Trophoblast cell (in vitro differentiated cells and primary cell): Measurements from ENCODE around the gene SH3TC2.
A peak's percentile ranks its signal among the peaks of the same experiment; 100 is the strongest.

Experiments
- DNase-seq, 2 donors: peaks; one replicate each; pipeline ENCODE4 v3.0.0-alpha.2; 2016
- H2AFZ ChIP-seq: 2 replicates; pipeline ENCODE4 v1.6.1; 2013; ENCODE audit warnings: low read length, moderate library complexity, mild to moderate bottlenecking; ENCODE audit not compliant: insufficient read depth, poor library complexity
- H2AK5ac ChIP-seq: 2 replicates; pipeline ENCODE4 v1.6.1; 2013; ENCODE audit warnings: mild to moderate bottlenecking, low read length
- H2BK120ac ChIP-seq: 2 replicates; pipeline ENCODE4 v1.6.1; 2013; ENCODE audit warnings: low read length, mild to moderate bottlenecking, moderate library complexity; ENCODE audit not compliant: insufficient read depth, poor library complexity
- H2BK12ac ChIP-seq: 2 replicates; pipeline ENCODE4 v1.6.1; 2013; ENCODE audit warnings: mild to moderate bottlenecking, low read length, moderate library complexity
- H2BK5ac ChIP-seq: 2 replicates; pipeline ENCODE4 v1.6.1; 2013; ENCODE audit warnings: low read length, low read depth, moderate library complexity, mild to moderate bottlenecking; ENCODE audit not compliant: poor library complexity
- H3K14ac ChIP-seq: 2 replicates; pipeline ENCODE4 v1.6.1; 2013; ENCODE audit warnings: mild to moderate bottlenecking, low read length
- H3K18ac ChIP-seq: 2 replicates; pipeline ENCODE4 v1.6.1; 2013; ENCODE audit warnings: mild to moderate bottlenecking, low read length
- H3K23ac ChIP-seq: 2 replicates; pipeline ENCODE4 v1.6.1; 2013; ENCODE audit warnings: low read length
- H3K27ac ChIP-seq: 2 replicates; pipeline ENCODE4 v1.5.1; 2013; ENCODE audit warnings: low read depth, mild to moderate bottlenecking, inconsistent platforms, low read length, moderate library complexity
- H3K27me3 ChIP-seq: 2 replicates; pipeline ENCODE4 v1.6.1; 2013; ENCODE audit warnings: inconsistent platforms, mild to moderate bottlenecking, low read length, moderate library complexity; ENCODE audit not compliant: insufficient read depth
- H3K36me3 ChIP-seq, 2 experiments: 1 replicate in 1 of 2; 2 replicates in 1 of 2; pipeline ENCODE4 v1.6.1; 2013; ENCODE audit warnings: low read length in 2 of 2, mild to moderate bottlenecking in 2 of 2, moderate library complexity in 1 of 2; ENCODE audit not compliant: insufficient read depth in 2 of 2, control insufficient read depth in 1 of 2
- H3K4ac ChIP-seq: 2 replicates; pipeline ENCODE4 v1.6.1; 2013; ENCODE audit warnings: low read depth, mild to moderate bottlenecking, low read length, moderate library complexity
- H3K4me1 ChIP-seq, 2 experiments: 1 replicate in 1 of 2; 2 replicates in 1 of 2; pipeline ENCODE4 v1.6.1; 2013; ENCODE audit warnings: low read length in 2 of 2, mild to moderate bottlenecking in 2 of 2, moderate library complexity in 1 of 2; ENCODE audit not compliant: insufficient read depth in 2 of 2, control insufficient read depth in 1 of 2
- H3K4me2 ChIP-seq: 2 replicates; pipeline ENCODE4 v1.6.1; 2013; ENCODE audit warnings: inconsistent platforms, mild to moderate bottlenecking, low read length, moderate library complexity
- H3K4me3 ChIP-seq: 2 replicates; pipeline ENCODE4 v1.5.1; 2013; ENCODE audit warnings: mild to moderate bottlenecking, low read depth, low read length, inconsistent platforms
- H3K79me1 ChIP-seq: one replicate; pipeline ENCODE4 v1.6.1; 2013; ENCODE audit warnings: low read length
- H3K79me2 ChIP-seq: 2 replicates; pipeline ENCODE4 v1.6.1; 2013; ENCODE audit warnings: low read length, mild to moderate bottlenecking; ENCODE audit not compliant: control insufficient read depth, insufficient read depth, poor library complexity
- H3K9ac ChIP-seq: 2 replicates; pipeline ENCODE4 v1.6.1; 2013; ENCODE audit warnings: mild to moderate bottlenecking, low read length
- H3K9me3 ChIP-seq: 2 replicates; pipeline ENCODE4 v1.6.1; 2013; ENCODE audit warnings: low read depth, mild to moderate bottlenecking, control low read depth, inconsistent platforms, low read length; ENCODE audit not compliant: insufficient read depth
- H4K12ac ChIP-seq: 2 replicates; pipeline ENCODE4 v1.6.1; 2013; ENCODE audit warnings: low read depth, mild to moderate bottlenecking, low read length, moderate library complexity
- H4K8ac ChIP-seq: 2 replicates; pipeline ENCODE4 v1.6.1; 2013; ENCODE audit warnings: low read depth, mild to moderate bottlenecking, low read length, moderate library complexity
- H4K91ac ChIP-seq: one replicate; pipeline ENCODE4 v1.6.1; 2013; ENCODE audit warnings: low read depth, mild to moderate bottlenecking, low read length, moderate library complexity
- WGBS: extraction: QIAGEN DNeasy Blood & Tissue Kit; methylation state at CpG from one replicate; pipeline ENCODE4 v1.1.7; 2013; ENCODE audit warnings: missing lambda C conversion rate; ENCODE audit not compliant: insufficient read length, insufficient coverage; ENCODE audit errors: extremely low coverage; 5-methylcytosine and 5-hydroxymethylcytosine counted together

The SH3TC2 gene

DNA sequence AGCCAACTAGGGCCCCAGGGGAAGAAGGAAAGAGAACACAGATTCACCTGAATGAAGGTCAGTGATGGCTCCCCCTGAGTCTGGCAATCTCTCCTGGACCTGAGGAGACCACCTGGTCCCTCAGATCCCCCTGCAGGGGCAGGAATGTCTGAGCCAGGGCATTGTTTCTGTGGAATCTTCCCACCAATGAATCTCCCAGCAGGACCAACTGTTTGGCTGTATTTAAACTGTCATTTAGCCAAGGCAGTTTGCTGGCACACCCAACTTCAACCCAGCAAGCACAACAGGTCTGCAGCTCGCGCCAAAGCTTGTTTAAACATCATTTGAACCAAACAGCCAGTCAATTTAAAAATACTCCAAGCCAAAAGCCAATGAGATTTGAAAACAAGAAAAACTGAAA lies 92.6 kb downstream of the SH3TC2 start:
- DNase-seq, result no peak
- H3K27me3 ChIP-seq, result no peaks in the 10 kb centered on the region
- no peak overlapping the region for H2BK12ac ChIP-seq
- no peak overlapping the region for H2BK5ac ChIP-seq
- no peak overlapping the region for H3K9ac ChIP-seq
- H3K4me2 ChIP-seq, result no peak overlapping the region
- no peak overlapping the region for H2BK120ac ChIP-seq
- H3K36me3 ChIP-seq, result no peaks in the 10 kb centered on the region
- H3K23ac ChIP-seq, result no peak overlapping the region
- H4K91ac ChIP-seq, result no peak overlapping the region
- no peaks in the 10 kb centered on the region for H3K79me1 ChIP-seq
- WGBS, result no CpG with 5 or more reads among the region's 2 CpGs
- no peaks in the 10 kb centered on the region for H3K79me2 ChIP-seq
- H3K9me3 ChIP-seq, result no peaks in the 10 kb centered on the region
- no peak overlapping the region for H3K4ac ChIP-seq
- H4K8ac ChIP-seq, result no peak overlapping the region
- H3K14ac ChIP-seq, result no peak overlapping the region
- no peak overlapping the region for H4K12ac ChIP-seq
- no peak overlapping the region for H3K4me3 ChIP-seq
- H3K27ac ChIP-seq, result no peak overlapping the region
- H3K4me1 ChIP-seq, result peaks cover 3 to 12% of the 10 kb centered on the region in 2 experiments
- H2AK5ac ChIP-seq, result no peak overlapping the region
- H2AFZ ChIP-seq, result no peak overlapping the region
- no peak overlapping the region for H3K18ac ChIP-seq

DNA sequence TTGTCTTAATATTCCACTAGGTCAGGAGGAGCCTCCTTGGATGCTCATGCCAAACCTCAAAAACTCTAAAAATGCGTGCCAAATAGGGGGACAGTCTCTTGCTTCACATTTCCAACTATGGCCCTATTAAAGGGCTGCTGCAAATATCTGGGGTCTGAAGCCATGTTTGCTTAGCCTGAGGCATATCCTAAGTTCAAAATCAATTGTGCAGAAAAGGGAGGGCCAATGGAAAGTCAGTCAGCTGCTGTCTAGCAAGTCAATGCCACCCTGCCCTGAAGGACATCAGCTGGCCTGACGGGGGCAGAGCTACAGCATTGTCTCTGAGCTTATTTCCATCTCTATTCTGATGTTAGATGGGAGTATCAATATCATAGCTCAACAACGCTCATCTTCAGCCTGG lies 93.6 kb downstream of the SH3TC2 start:
- Histone ChIP-seq H3K4me1 (peaks cover 3 to 12% of the 10 kb centered on the region in 2 experiments), H4K8ac (no peak overlapping the region), H3K23ac (no peak overlapping the region), H3K36me3 (no peaks in the 10 kb centered on the region), H2AFZ (no peak overlapping the region), H2BK5ac (no peak overlapping the region), H3K9ac (no peak overlapping the region), H3K27me3 (no peaks in the 10 kb centered on the region), H3K4ac (no peak overlapping the region), H2BK120ac (no peak overlapping the region), H3K14ac (no peak overlapping the region), H4K91ac (no peak overlapping the region), H3K79me2 (no peaks in the 10 kb centered on the region), H2AK5ac (no peak overlapping the region), H4K12ac (no peak overlapping the region), H3K27ac (no peak overlapping the region), H3K9me3 (no peaks in the 10 kb centered on the region), H3K4me3 (no peak overlapping the region), H2BK12ac (no peak overlapping the region), H3K79me1 (no peaks in the 10 kb centered on the region), H3K18ac (no peak overlapping the region), H3K4me2 (no peak overlapping the region)
- no peak for DNase-seq
- no CpG with 5 or more reads among the region's 3 CpGs for WGBS

DNA sequence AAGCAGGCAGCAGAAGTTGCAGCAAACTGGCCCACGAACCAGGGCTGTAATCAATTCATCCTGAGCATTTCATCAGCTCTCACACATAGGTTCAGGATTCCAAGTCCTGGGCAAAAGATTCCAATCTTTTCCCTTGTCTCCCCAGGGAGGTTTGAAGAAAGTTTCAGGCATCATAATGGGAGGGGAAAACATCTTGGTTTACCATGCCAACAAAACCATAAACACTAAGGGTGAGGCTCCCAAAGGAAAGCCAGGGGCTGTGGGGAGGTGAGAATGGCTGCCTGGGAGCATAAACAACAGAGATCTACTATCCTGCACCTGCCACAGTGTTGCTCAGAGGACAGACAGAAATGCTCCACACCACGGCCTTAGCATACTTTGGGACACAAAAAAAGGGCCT lies 94.6 kb downstream of the SH3TC2 start:
- no peak overlapping the region for H3K4me2 ChIP-seq
- WGBS, result no CpG with 5 or more reads among the region's 2 CpGs
- H3K4me3 ChIP-seq, result no peak overlapping the region
- H4K91ac ChIP-seq, result no peak overlapping the region
- H3K23ac ChIP-seq, result no peak overlapping the region
- H2AFZ ChIP-seq, result no peak overlapping the region
- H3K27ac ChIP-seq, result no peak overlapping the region
- H3K14ac ChIP-seq, result no peak overlapping the region
- H3K18ac ChIP-seq, result no peak overlapping the region
- H3K27me3 ChIP-seq, result no peaks in the 10 kb centered on the region
- H3K79me1 ChIP-seq, result no peaks in the 10 kb centered on the region
- H3K4me1 ChIP-seq, result peaks cover 3 to 12% of the 10 kb centered on the region in 2 experiments
- H2BK12ac ChIP-seq, result no peak overlapping the region
- H4K8ac ChIP-seq, result no peak overlapping the region
- no peaks in the 10 kb centered on the region for H3K79me2 ChIP-seq
- DNase-seq, result peak; percentile 28 to 52
- no peak overlapping the region for H3K4ac ChIP-seq
- no peaks in the 10 kb centered on the region for H3K36me3 ChIP-seq
- H3K9me3 ChIP-seq, result no peaks in the 10 kb centered on the region
- no peak overlapping the region for H2BK120ac ChIP-seq
- H2AK5ac ChIP-seq, result no peak overlapping the region
- H4K12ac ChIP-seq, result no peak overlapping the region
- H2BK5ac ChIP-seq, result no peak overlapping the region
- no peak overlapping the region for H3K9ac ChIP-seq

DNA sequence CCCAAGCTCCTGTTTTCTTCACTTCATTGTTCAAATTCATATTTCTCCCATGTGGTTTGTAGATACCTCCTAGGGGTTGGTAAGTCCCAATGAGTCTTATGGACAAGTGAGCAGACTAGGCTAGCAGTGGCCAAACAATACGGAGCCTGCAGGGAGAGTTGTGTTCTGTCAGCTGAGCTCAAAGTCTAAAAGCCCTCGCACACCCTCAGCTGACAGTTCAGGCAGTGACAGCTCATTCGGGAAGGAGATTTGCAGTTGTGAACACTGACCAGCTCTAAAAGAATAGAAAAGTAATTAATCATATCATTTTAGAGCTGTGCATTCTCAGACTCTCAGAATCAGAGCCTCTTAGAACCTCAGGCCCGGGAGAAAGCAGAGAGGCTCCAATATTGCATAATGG lies 95.1 kb downstream of the SH3TC2 start:
- no CpG with 5 or more reads among the region's 4 CpGs for WGBS
- Histone ChIP-seq H3K79me2 (no peaks in the 10 kb centered on the region), H2BK120ac (no peak overlapping the region)

More for the DNA sequence above, 95.1 kb downstream of the SH3TC2 start:
- no peak overlapping the region for H3K18ac ChIP-seq
- H3K4me1 ChIP-seq, result peaks cover 3 to 10% of the 10 kb centered on the region in 2 experiments
- H4K8ac ChIP-seq, result no peak overlapping the region
- H2BK5ac ChIP-seq, result no peak overlapping the region
- H3K14ac ChIP-seq, result no peak overlapping the region
- H3K4me3 ChIP-seq, result no peak overlapping the region
- H2BK12ac ChIP-seq, result no peak overlapping the region
- no peak overlapping the region for H4K91ac ChIP-seq
- no peak overlapping the region for H3K23ac ChIP-seq
- H2AK5ac ChIP-seq, result no peak overlapping the region
- no peaks in the 10 kb centered on the region for H3K36me3 ChIP-seq
- H3K27me3 ChIP-seq, result no peaks in the 10 kb centered on the region
- no peaks in the 10 kb centered on the region for H3K9me3 ChIP-seq
- H3K4me2 ChIP-seq, result no peak overlapping the region
- no peak for DNase-seq
- no peak overlapping the region for H4K12ac ChIP-seq
- H3K9ac ChIP-seq, result no peak overlapping the region
- H3K79me1 ChIP-seq, result no peaks in the 10 kb centered on the region
- no peak overlapping the region for H3K4ac ChIP-seq
- H2AFZ ChIP-seq, result no peak overlapping the region
- H3K27ac ChIP-seq, result no peak overlapping the region
